ENCODE data around the gene FAM167B. TPM values are rescaled to one million over a fixed set of nuclear protein-coding genes. Genes with fewer than 3 reads are reported as not detected.

The FAM167B gene
- total and polyA plus RNA-seq, 2 of the 4 experiments (the other 2 are of a cell fraction), result 0.18 to 0.53 TPM

- no peak overlapping the region for H2BK120ac ChIP-seq (ENCODE audit: low read depth, low read length)
- DNase-seq, result no peak
- no peak overlapping the region for H3K9ac ChIP-seq (ENCODE audit: low read depth, low read length)
- no peak overlapping the region for H3K4me3 ChIP-seq (ENCODE audit: insufficient read depth, low read depth, low read length)
- no peak overlapping the region for H4K91ac ChIP-seq (ENCODE audit: insufficient read depth, low read depth, low read length)
- no peak overlapping the region for H2BK5ac ChIP-seq (ENCODE audit: low read depth, low read length, poor library complexity, severe bottlenecking)
- H2AK9ac ChIP-seq (replicated peaks; ENCODE audit: low read depth, low read length, poor library complexity), result no peak overlapping the region
- no peak for ATAC-seq (ENCODE audit: low read depth)
- BruUV-seq (replicated peaks), result no TSS peak
- no peak overlapping the region for H4K8ac ChIP-seq (ENCODE audit: low read depth in 2 of 2, low read length in 2 of 2)
- H2BK20ac ChIP-seq (ENCODE audit: low read depth, low read length), result no peak overlapping the region
- peaks cover 15% of the 10 kb centered on the region for H3K9me1 ChIP-seq (ENCODE audit: insufficient read depth, low read length)
- dilution Hi-C loops (cut with HindIII; ENCODE audit: low sequenced_read_pairs, unreplicated experiment), result no loop called here
- H3K4me1 ChIP-seq (ENCODE audit: control insufficient read depth, insufficient read depth, low read length), result peaks cover 12% of the 10 kb centered on the region
- no peak overlapping the region for H3K27ac ChIP-seq (ENCODE audit: insufficient read depth, low read length)
- H3K9me3 ChIP-seq (ENCODE audit: control insufficient read depth, insufficient read depth, low read length), result no peaks in the 10 kb centered on the region
- peaks cover 0 to 24% of the 10 kb centered on the region in 2 experiments; a peak in 2 of 4 replicates for H3K79me1 ChIP-seq (ENCODE audit: low read depth in 1 of 2, low read length in 2 of 2)
- H3K18ac ChIP-seq (ENCODE audit: low read depth, low read length), result no peak overlapping the region
- H3K14ac ChIP-seq (replicated peaks; ENCODE audit: low read depth, low read length), result no peak overlapping the region
- H3K4me2 ChIP-seq (ENCODE audit: low read depth, low read length), result no peak overlapping the region
- 100% methylated on average over 1 of the region's 5 CpGs; no CpG with 5 or more reads in 1 of the 2 experiments for WGBS, 2 experiments (ENCODE audit: extremely low coverage in 2 of 2, insufficient read length in 1 of 2)
- ChIA-PET CTCF (no interaction called here), POLR2A (ENCODE audit: unreplicated experiment) (no interaction called here)
- H2AFZ ChIP-seq (replicated peaks; ENCODE audit: low read length, poor library complexity), result no peak overlapping the region
- TF ChIP-seq FOS (IDR thresholded peaks at IDR 0.05; ENCODE audit: low read depth, low read length) (no peak), CEBPB (IDR thresholded peaks at IDR 0.05; ENCODE audit: low read depth, low read length) (no peak), ELK1 (IDR thresholded peaks at IDR 0.05; ENCODE audit: borderline replicate concordance, low read depth, low read length) (no peak), USF2 (IDR thresholded peaks at IDR 0.05; ENCODE audit: low read depth, low read length) (no peak), CTCF (conservative IDR thresholded peaks at IDR 0.05; ENCODE audit: low read depth, low read length) (no peak), RCOR1 (IDR thresholded peaks at IDR 0.05; ENCODE audit: insufficient replicate concordance, low read length) (no peak), RFX5 (IDR thresholded peaks at IDR 0.05; ENCODE audit: low read depth, low read length) (no peak), MAFK (IDR thresholded peaks at IDR 0.05; ENCODE audit: low read depth, low read length) (no peak), MXI1 (IDR thresholded peaks at IDR 0.05; ENCODE audit: borderline replicate concordance, low read depth, low read length) (no peak)
- intact Hi-C loops (cut with micrococcal nuclease), result no loop called here
- no peak overlapping the region for H2AK5ac ChIP-seq (ENCODE audit: low read depth, low read length)
- H3K4ac ChIP-seq (ENCODE audit: low read depth, low read length), result no peak overlapping the region
- H3K36me3 ChIP-seq (ENCODE audit: control insufficient read depth, insufficient read depth, low read length), result peaks cover 41% of the 10 kb centered on the region
- no peak overlapping the region for H4K5ac ChIP-seq (ENCODE audit: low read depth, low read length)
- 0 out of 2 replicates have a peak, but pooled peaks cover 6% of the 10 kb centered on the region for H4K20me1 ChIP-seq (ENCODE audit: insufficient read depth, low read length)
- H2BK15ac ChIP-seq (ENCODE audit: low read depth, low read length), result no peak overlapping the region
- H3K56ac ChIP-seq (ENCODE audit: extremely low read depth, insufficient read depth, low read length), result no peak overlapping the region
- no peak overlapping the region for H3K23ac ChIP-seq (ENCODE audit: low read depth, low read length)
- in situ Hi-C loops (cut with MboI; ENCODE audit: low sequenced_read_pairs), result no loop called here
- no peaks in the 10 kb centered on the region for H3K27me3 ChIP-seq (ENCODE audit: control insufficient read depth, insufficient read depth, low read length)
Observed at GRCh38 chr1:32231843-32232432, 15.1 kb upstream of the FAM167B start.

All from IMR-90 (cell line).